Measurements from ENCODE around the gene OXCT1.
"Not testable (repeated sequence)": the region's sequence is repeated elsewhere in the genome, so short reads cannot be mapped to it uniquely, and the experiment has no call there.

Gene OXCT1

DNA sequence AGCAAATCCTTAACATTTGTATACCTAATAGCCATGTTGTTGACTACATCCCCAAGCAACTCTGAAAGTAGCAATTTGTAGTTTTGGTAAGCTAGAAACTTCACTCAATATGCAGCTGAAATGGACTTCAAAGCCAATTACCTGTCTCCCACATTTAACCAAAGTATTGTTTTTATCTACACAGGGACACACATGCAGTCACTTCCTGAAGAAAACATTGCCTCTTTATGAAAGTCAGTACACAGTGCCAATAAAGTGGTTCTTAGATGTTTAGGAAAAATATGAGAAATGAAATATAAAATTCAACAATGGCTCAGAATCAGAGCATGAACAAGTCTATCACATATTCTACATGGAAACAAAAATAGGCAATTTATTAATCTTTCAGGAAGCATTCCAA, 49.2 kb downstream of the OXCT1 start:
- DNase-seq: no peak

DNA sequence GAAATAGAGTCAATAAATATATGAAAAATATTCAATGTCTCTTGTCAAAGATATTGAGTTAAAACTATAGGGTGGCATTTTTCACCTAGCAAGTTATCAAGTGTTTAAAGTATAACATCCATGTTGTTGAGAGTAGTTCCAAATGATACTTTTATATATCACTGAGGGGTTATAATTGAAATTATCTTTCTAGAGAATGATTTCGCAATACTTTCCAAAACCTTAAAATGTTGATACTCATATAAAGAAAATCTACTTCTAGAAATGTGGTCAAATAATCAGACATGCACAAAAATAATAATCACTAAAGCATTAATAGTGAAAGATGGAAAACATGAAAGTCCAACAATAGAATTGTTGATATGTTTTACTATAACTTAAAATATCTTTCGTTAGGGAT, 50.1 kb downstream of the OXCT1 start:
- DNase-seq: no peak

DNA sequence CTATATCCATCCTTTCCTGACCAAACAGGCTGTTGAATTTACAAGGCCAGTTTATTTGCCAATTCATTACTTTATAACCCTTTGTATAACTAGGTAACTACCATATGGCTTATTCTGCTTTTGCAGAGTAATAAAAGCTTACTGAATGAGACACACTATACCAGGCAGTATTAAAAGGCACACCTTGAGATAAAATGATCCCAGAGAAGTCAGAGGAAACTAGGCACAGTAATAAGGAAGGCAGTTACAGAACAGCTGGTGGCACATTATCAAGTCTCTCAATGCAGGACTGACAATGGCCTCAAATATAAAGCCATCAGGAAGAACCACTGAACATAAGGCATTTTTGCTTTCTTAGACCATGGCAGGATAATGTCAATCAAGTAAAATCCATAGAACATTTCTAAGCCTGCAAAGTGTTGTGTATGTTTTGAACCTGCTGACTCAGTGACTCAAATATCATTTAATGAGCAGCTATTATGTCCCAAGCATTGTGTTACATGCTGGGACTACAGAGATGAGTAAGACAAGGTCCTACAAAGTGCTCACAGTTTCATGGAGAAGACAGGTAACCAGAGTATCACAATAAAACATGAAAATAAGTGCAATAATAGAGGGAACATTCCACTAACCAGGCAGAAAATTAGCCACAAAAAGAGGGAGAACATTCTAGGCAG, 52.5 kb downstream of the OXCT1 start:
- no peak for DNase-seq

DNA sequence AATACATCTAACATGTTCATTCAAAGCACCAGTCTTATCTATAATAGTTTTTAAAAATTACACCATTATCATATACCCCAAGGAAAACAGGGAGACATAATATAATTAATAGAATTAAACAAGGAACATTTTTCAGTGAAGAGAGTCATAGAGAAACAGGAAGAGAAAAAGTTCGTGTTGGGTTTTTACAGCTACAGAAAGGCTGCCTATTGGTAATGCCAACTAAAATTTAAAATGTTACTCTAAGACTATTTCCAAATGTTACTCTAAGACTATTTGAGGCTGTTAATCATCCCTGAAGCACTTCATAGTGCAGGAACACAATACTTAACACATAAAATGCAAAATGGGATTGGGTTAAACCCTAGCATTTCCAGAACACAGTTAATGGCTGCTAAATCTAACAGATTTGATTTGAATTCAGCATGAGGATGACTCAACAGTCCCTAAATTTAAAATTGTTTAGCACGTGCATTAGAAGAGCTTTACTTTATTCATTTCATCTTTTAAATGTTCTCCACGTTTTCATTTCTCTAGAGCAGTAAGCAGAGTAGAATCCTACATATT, 54.5 kb downstream of the OXCT1 start:
- no peak for DNase-seq

DNA sequence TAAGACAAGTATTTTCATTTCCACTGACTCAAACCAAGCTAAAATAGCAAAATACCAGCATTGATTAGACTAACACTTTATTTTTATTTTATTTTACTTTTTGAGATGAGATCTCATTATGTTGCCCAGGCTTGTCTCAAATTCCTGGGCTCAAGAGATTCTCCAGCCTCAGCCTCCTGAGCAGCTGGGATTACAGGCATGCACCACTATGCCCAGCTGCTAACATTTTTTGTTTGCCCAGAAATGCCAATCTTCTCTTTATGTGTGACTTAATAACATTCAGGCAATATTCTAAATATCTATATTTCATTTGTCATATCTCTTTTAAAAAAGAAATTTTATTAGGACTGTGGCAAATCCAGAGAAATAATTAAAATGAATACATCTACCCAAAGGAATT, 55.0 kb downstream of the OXCT1 start:
- no peak for DNase-seq

DNA sequence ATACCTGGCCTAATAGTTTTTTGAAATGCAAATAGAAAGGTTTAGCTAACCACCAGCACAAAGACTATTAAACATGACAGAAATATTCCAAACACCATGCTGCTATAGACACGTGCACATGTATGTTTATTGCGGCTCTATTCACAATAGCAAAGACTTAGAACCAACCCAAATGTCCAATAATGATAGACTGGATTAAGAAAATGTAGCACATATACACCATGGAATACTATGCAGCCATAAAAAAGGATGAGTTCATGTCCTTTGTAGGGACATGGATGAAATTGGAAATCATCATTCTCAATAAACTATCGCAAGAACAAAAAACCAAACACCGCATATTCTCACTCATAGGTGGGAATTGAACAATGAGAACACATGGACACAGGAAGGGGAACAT, 55.9 kb downstream of the OXCT1 start:
- not testable (repeated sequence) for DNase-seq

DNA sequence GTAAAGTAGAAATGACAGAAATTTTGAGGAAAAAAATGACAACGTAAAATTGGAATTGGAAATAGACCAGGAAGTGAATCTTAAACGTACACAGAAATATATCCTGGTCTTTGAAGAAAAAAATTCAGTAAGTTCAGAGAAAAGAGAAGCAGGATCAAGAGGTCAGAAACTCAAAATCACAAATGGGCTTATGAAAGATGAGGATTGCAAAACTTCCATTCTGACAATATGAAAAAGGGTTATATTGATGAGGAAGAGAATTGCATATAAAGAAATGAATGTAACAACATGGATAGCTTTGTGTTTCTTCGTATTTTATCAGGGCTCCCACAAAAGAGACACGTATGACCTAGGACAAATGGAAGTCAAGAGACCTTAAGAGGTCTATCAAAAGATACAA, 58.1 kb downstream of the OXCT1 start:
- DNase-seq: no peak

DNA sequence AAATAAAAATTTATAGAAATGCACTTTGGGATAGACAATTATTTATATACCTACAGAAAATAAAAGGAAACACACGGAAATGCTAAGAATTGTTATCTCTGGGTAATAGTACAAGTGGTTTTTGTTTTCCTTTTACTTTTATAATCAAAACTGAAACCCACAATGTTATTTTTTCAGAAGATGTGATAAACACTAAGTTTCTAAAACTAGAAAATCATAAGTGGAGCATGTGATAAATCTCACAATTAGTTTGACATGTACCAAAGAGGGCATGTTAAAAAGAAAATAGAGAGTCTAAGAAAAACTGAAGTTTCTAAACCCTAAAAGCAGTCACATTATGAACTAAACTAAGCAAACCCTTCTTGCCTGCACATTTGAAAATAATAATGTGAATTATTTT, 61.1 kb downstream of the OXCT1 start:
- DNase-seq: no peak

DNA sequence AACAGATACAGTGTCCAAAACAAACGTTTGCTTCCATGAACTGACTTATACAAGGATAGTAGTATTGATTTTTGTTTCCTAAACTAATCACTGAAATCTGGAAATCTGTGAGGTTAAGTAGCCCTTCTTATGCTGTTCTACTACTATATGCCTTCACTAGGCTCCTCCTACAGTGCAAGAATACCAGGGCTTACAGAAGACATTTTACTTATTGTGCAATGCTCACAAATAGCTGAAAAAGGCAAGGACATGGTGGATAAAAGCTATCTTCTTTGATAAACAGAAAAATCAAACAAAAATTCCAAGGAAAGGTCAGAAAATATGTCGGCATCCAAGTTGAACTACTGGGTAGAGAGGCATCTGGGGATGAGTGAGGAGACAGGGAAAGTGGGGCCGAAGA, 61.9 kb downstream of the OXCT1 start:
- no peak for DNase-seq

DNA sequence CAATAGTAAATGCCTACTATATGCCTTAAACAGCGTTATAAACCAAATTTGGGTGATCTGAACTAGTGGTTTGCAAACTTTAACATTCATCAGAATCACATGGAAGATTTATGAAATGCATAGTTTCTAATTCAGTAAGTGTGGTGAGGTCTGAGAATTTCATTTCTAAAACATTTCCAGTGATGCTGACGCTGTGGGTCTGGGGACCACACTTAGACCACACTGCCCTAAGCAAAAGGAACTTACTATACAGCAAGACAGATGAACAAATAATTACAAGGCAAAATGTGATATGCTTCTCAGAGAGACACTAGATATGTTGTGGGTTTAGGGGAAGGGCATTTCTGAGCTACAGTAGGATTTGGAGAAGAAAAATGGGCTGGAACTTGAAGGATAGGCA, 72.6 kb downstream of the OXCT1 start:
- no peak for DNase-seq

DNA sequence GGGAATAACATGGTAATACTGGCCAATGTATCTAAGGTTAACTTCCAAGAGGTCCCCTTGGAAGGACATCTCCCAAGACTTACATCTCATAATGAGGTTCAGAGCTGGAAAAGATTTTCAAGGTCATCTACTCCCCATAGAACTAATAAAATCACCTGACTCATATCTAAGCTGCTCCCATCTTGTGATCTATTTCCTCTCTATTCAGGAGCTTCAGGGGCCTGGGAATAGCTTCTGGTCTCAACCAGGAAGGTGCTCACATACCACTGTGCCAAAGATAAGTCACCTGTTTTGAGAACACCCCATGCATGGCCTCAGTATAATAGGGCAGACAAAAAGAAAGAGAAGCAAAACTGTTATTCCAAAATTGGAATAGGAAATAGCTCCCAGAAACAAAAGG, 74.2 kb downstream of the OXCT1 start:
- no peak for DNase-seq

DNA sequence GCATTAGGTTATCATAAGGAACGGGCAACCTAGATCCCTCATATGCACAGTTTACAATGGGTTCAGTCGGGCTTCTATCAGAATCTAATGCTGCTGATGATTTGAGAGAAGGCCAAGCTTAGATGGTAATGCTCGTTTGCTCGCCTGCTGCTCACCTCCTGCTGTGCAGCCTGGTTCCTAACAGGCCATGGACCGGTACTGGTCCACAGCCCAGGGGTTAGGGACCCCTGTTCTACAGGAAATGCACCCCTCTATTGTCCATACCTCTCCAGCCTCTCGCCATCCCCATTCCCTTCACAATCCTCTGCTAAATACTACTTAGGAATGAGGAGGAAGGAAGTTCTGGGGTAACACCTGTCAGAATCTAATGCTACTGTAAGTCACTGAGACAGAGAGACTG, 75.1 kb downstream of the OXCT1 start:
- no peak for DNase-seq

DNA sequence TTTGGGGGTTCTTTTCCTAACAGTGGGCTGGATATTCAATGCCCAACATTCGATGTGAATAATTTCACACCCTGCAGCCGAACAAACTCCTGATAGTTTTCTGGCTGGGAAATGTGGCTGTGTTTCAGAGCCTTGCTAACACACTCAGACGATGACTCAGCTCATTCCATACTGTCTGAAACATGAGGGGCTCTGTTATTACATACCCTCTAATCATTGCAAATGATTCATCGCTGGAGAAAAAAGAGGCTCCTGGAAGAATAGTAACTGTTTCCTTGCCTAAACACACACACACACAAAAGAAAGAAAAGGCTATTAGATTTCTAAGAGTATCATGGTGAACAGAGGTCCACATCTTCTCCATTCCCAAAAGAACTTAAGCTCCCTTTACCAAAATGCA, 75.8 kb downstream of the OXCT1 start:
- no peak for DNase-seq

DNA sequence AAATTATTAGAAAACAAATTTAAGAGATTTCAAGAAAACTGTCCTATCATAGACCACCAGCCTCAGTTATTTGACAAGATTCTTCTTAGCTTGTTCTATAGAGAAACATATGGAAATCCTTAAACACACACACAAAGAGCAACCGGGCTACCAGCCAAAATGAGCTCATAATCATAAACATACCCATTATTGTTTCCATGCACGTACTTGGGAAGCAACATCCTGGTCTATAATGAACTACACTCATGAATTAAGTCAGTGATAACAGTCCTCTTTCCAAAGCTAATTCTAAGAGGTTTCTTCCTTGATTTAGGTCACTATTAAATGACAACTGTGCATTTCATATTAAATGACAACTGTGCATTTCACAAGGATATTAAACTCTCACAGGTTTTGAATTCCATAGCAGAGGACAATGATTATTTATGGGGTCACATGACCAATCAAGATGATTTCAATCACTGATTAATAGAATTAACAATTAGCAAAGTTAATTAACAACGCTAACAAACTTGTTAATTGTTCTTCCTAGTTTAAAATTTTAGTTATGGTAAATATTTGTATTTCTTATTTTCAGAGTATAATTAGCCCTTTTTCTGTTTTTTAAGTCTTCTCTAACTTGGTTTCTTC, 77.0 kb downstream of the OXCT1 start:
- DNase-seq: no peak

DNA sequence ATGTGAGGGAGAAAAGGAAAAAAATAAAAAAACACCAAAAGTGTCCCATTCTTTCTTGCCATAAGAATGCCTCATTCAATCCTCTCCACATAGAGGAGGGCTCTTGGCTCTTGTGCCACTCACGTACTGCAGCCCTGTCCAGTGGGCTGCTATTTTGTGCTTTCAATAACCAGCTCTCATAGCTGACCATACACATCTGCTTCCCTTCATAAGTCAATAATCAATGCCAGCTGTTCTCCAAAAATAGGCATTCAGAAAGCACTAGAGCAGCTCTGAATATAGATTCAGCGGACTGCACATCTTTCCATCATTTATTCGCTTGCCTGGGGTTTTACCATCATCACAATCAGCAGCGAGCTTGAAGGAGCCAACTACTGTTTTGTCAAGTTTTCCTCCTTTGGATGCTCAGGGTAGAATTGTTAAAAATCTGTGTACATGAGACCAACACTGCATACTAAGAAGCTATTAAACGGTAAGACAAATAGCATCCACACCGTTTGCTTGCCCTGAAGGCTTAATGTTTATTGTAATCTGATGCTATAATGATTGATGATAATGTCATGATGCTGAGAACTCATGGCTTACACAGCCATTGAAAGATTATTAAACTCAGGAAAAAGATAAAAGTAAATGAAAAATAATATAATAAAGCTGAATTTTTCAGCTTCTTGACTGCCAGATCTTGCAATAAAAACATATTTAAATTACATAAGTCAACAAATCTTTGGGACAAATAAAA, 80.0 kb downstream of the OXCT1 start:
- DNase-seq: no peak

DNA sequence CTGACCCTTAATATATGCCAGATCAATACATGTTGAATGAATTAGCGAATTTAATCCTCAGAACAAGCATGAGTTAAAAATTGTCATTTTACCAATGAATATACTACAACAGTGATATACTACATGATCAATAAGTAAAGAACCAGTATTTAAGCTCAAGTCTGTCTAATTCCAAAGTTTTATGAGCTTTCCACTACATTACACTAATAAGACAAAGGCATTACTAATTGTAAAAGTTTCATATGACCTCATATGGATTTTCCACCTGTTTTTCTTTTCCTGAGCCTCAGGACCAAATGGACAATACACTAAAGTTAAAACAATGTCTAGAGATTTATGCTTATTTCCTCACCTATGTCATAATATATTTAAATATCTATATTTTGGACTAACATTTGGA, 80.8 kb downstream of the OXCT1 start:
- no peak for DNase-seq

DNA sequence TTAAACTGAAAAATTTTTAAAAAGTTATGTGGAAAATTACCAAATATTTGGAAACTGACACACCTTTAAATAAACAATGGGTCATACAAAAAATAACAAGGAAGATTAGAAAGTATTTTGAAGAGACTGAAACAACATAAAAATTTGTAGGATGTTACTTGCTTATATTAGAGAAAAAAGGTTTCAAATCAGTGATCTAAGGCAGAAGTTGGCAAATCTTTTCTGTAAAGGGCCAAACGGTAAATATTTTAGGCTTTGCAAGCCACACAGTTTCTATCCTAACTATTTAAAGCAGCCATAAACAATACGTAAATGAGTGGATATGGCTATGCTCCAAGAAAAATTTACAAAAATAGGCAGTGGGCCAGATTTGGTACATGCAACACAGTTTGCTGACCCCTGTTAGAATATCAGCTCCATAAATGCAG, 81.3 kb downstream of the OXCT1 start:
- no peak for DNase-seq

DNA sequence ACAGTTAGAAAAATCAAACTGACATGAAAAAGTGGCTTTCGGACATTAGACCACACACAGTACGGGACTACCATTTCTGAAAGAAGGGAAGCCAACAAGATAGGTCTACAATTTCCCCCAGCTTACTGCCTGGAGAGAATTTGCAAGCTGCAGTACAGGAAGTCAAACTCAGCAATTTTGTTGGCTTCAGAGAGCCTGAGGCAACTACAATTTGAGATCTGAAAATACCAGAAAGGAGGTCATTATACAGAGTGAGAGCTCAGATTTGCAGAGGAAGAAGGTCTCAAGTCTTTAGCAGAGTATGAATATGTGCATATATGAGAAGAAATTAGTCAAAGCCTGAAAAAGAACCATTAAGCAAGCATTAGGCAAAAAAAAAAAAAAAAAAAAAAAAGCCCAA, 83.0 kb downstream of the OXCT1 start:
- DNase-seq: no peak

DNA sequence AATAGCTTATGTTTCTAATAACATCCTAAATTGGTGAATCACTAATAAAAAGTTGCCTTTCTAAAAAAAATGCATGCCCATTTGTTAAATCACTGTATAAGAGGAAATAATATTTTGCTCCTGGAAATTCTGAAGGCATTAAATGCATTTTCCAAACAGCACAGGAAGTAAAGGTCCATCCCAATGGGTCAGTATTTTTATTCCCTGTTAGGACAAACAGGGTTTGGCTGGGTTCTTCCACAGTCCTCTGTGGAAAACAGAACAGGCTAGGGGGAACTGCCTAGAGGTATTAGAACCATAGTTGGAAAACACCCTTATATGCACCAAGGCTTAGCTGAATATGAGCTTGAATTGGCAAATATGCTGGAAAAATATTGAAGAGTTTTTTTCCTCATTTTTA, 85.2 kb downstream of the OXCT1 start:
- no peak for DNase-seq

DNA sequence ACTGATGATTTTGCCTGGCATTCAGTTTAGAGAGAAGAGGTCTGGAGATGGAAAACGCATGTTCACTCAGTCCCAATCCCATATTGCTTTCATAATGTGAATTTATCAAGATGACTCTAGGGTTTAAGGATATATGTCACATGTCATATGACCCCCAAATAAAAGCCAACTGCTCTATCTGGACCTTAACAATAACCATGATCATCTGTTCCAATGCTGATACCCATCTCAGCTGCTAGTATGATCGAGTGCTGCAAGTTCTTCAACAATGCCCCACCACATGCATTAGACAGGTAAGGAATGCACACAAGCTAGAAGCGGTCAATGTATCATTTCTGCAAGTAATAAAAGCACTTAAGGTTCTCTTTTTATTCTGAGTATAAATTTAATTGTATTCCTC, 91.8 kb downstream of the OXCT1 start:
- DNase-seq: no peak

DNA sequence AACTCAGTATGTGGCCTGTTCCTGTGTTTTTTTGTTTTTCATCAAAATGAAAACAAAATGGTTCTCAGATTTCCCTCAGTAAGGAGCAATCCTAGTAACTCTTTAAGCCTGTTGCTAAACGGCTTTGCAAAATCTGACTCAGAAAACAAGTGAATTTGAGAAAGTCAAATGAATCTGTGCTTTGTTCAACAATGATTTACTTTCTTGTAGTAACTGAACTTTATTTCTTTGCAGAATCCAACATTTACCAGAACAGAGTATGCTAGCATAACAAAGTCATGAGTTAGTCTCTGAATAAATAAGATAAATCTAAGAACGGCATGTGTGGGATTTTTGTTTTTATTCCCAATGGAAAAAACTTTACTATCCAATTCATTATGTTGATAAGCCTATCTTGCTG, 93.8 kb downstream of the OXCT1 start:
- DNase-seq: no peak

DNA sequence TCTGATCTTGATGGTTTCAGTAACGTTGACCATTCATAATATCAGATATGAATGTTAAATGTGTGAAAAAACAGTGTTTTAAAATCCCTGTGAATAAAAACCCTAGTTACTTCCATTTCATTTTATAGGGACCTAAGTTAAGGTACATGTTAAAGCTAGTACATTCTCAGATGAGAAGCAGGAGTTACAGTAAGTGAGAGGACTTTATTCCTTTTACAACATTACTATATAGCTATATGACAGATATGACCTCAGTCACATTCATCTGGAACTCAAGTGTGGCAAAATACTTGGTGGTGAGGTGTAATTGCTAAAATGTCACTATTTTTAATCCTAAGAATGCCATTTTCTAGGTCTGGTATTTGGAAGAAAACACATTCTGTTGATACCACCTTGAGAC, 96.4 kb downstream of the OXCT1 start:
- DNase-seq: no peak

DNA sequence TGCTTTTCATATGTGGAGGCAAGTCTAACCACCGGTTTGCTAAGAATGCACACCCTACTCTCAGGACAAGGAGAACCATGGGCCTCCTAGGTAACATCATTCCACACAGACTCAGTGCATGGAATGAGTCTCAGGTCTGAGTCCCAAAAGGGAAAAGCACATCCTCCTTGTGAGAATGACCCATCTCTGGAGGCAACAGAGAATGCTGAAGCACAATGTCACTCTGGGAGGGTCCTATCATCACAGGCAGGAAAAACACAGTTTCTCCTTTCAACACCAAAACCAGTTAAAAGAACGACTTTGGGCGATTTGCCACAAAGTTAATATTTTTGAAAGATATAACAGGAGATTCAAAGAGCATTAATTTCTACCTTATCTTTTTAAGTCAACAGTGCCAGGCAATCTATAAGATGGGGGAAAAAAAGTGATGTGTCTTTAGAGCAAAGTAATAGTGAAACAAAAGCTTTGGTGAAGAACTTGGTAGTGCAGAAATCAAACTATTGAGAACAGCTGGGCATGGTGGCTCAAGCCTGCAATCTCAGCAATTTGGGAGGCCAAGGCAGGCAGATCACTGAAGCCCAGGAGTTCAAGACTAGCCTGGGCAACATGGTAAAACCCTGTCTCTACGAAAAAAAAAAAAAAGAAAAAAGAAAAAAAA, 97.3 kb downstream of the OXCT1 start:
- no peak for DNase-seq

DNA sequence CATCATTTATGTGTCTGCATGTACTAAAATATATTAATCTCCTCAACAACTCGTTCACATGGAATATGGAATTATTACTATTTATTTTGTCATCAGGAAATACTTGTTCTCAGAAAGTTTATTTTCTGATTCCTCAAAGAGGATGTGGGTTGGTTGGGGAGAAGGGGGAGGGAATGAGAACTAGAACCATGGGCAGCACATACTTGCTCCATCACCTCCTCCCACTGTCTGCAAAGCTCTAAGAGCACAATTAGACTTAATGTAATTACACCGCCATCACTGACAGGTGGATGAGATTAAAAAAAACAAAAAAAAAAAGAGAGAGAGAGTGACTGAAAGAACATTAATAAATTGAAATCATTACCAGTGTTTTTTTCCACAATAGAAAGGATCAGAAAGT, 98.2 kb downstream of the OXCT1 start:
- no peak for DNase-seq
